Adrenal gland (tissue), 12 donors: Measurements from ENCODE around the gene MARK1. TPM values are rescaled to one million over a fixed set of nuclear protein-coding genes. Genes with fewer than 3 reads are reported as not detected.
A peak's percentile ranks its signal among the peaks of the same experiment; 100 is the strongest.

ENCODE experiments used
- DNase-seq, 7 donors: peaks; one replicate each; pipeline ENCODE4 v3.0.0-alpha.2; 2019 to 2020
- H3K27ac ChIP-seq, 5 donors: fragments of 200-600 bp; sonication (generic) in 4 of 5; 1 replicate in 3 of 5; 2 replicates in 2 of 5; pipeline versions ENCODE4 v1.5.1 to v1.8.0; 2016 to 2020; ENCODE audit warnings: mild to moderate bottlenecking in 1 of 5
- H3K27me3 ChIP-seq: fragments of 200-600 bp; 2 replicates; pipeline ENCODE4 v1.8.0; 2021
- H3K36me3 ChIP-seq, 2 donors: fragments of 200-600 bp; replicated peaks in 1 of 2; 1 replicate in 1 of 2; 2 replicates in 1 of 2; pipeline versions ENCODE4 v1.5.1 to v1.8.0; 2018 to 2022
- H3K4me1 ChIP-seq, 2 donors: fragments of 200-600 bp; replicated peaks in 1 of 2; 1 replicate in 1 of 2; 2 replicates in 1 of 2; pipeline versions ENCODE4 v1.5.1 to v1.8.0; 2018 to 2021
- H3K4me3 ChIP-seq, 4 donors: fragments of 200-600 bp; sonication (generic) in 3 of 4; one replicate each; pipeline ENCODE4 v1.5.1; 2016 to 2018
- H3K9me3 ChIP-seq, 3 donors: fragments of 200-600 bp; sonication (generic) in 1 of 3; replicated peaks in 1 of 3; 1 replicate in 2 of 3; 2 replicates in 1 of 3; pipeline versions ENCODE4 v1.5.1 to v1.8.0; 2016 to 2021
- CTCF ChIP-seq, 6 experiments: fragments of 450-650 bp in 4 of 6; fragments of 200-600 bp in 2 of 6; sonication (generic) in 1 of 6; IDR thresholded peaks; 1 replicate in 5 of 6; 2 replicates in 1 of 6; pipeline versions ENCODE4 v1.5.1 to v1.8.0; 2016 to 2021; ENCODE audit warnings: antibody characterized with exemption in 6 of 6, mild to moderate bottlenecking in 2 of 6, moderate library complexity in 1 of 6
- POLR2A ChIP-seq, 2 donors: fragments of 450-650 bp; IDR thresholded peaks; one replicate each; pipeline ENCODE4 v1.6.1; 2017; ENCODE audit warnings: antibody characterized with exemption in 2 of 2, mild to moderate bottlenecking in 2 of 2, moderate library complexity in 1 of 2
- WGBS, 4 donors: extraction: QIAGEN DNeasy Blood & Tissue Kit in 2 of 4; methylation state at CpG; one replicate each; pipeline versions ENCODE4 v1.1.5 to v1.1.7; 2013 to 2017; 5-methylcytosine and 5-hydroxymethylcytosine counted together
- intact Hi-C, 2 donors: fragments of 100-400 bp; cut with DNase I; formaldehyde crosslinking; loops; one replicate each; pipeline versions ENCODE4 v1.14.1 to v1.15.0; 2022 to 2023
- polyA plus RNA-seq, 3 donors: library from polyadenylated mRNA; stranded (reverse); fragments of 200-250 nt in 2 of 3; fragments of 350-450 nt in 1 of 3; fragmentation: Illumina TruSeq in 1 of 3; extraction: RNeasy Lipid Tissue Mini Kit (QIAGEN cat#74804) in 1 of 3; gene quantifications; one replicate each; pipeline ENCODE4 v1.2.3, GENCODE V29; 2013 to 2014
- total RNA-seq, 9 donors: library from RNA; depleted of rRNA in 4 of 9; stranded (reverse); fragments of >200 nt in 4 of 9; fragments of 120-200 nt in 1 of 9; fragmentation: NEBNext Ultra II Directional in 1 of 9; extraction: Animal tissue kit (Norgen Biotek cat#: 25700) in 1 of 9; gene quantifications; one replicate each; pipeline versions ENCODE4 v1.1.0 to v1.2.4, GENCODE V29; 2013 to 2023
- donor health status: healthy with polysubstance abuse.
- donor health status: Bipolar disorder and iron deficiency.
- donor health status: DM: yes; HTN: yes; CAD: no.
- donor health status: DM: no; HTN: no; CAD: no.
- donor health status: DM: no; HTN: no; CAD: no.
- donor health status: DM: yes; HTN: yes; CAD: no.

The MARK1 gene
- total and polyA plus RNA-seq, 12 donors = 1.7 to 9.1 (median 3.9) TPM

- H3K4me1 ChIP-seq = peaks cover 0 to 11% of the 10 kb centered on the region in 2 donors
- H3K27me3 ChIP-seq = no peaks in the 10 kb centered on the region
- no peaks in the 10 kb centered on the region for H3K36me3 ChIP-seq
- peak overlapping the region in 2 of 5 donors; percentile 42 to 62 for H3K27ac ChIP-seq
- no peak for TF ChIP-seq CTCF (IDR thresholded peaks at IDR 0.05)
- peak in 1 of 2 donors; percentile 41 for TF ChIP-seq POLR2A (IDR thresholded peaks at IDR 0.05)
- no peaks in the 10 kb centered on the region for H3K9me3 ChIP-seq
- intact Hi-C loops = no loop called here
- H3K4me3 ChIP-seq = peak overlapping the region in 2 of 4 donors; percentile 67 to 87
- DNase-seq = peak in 6 of 7 donors; percentile 16 to 62 (median 26)
- 1 to 3% (median 3%) methylated on average over 8 to 23 of the region's 23 CpGs for WGBS, 4 donors
These were observed 543 bp upstream of the MARK1 start for GRCh38 chr1:220527279-220527907.

GRCh38 chr1:220528679-220529501 lies 954 bp downstream of the MARK1 start:
- intact Hi-C loops = no loop called here
- no peaks in the 10 kb centered on the region for H3K27me3 ChIP-seq
- DNase-seq = peak in 6 of 7 donors; percentile 18 to 57 (median 28)
- TF ChIP-seq POLR2A (IDR thresholded peaks at IDR 0.05) (no peak), CTCF (IDR thresholded peaks at IDR 0.05) (no peak)
- 1 to 2% (median 2%) methylated on average over 15 to 55 of the region's 55 CpGs for WGBS, 4 donors
- H3K4me1 ChIP-seq = peaks cover 0 to 11% of the 10 kb centered on the region in 2 donors
- peak overlapping the region in 3 of 5 donors; percentile 54 to 85 (median 80) for H3K27ac ChIP-seq
- no peaks in the 10 kb centered on the region for H3K9me3 ChIP-seq
- H3K36me3 ChIP-seq = no peaks in the 10 kb centered on the region
- H3K4me3 ChIP-seq = peak overlapping the region in 3 of 4 donors; percentile 41 to 87 (median 67)

- TF ChIP-seq POLR2A (IDR thresholded peaks at IDR 0.05) = no peak
- 45 to 51% (median 50%) methylated on average over 6 of the region's 6 CpGs for WGBS, 4 donors
- Histone ChIP-seq H3K27me3 (no peaks in the 10 kb centered on the region), H3K4me3 (peak overlapping the region in 2 of 4 donors; percentile 67 to 87), H3K36me3 (no peaks in the 10 kb centered on the region), H3K9me3 (no peaks in the 10 kb centered on the region), H3K27ac (peak overlapping the region in 2 of 5 donors; percentile 80 to 85), H3K4me1 (peaks cover 0 to 11% of the 10 kb centered on the region in 2 donors)
- intact Hi-C loops = no loop called here
- DNase-seq = no peak
These were observed 1.6 kb downstream of the MARK1 start for GRCh38 chr1:220529521-220530020.

- Histone ChIP-seq H3K9me3 (no peaks in the 10 kb centered on the region), H3K27ac (no peak overlapping the region), H3K36me3 (no peaks in the 10 kb centered on the region), H3K4me1 (peaks cover 0 to 5% of the 10 kb centered on the region in 2 donors), H3K27me3 (no peaks in the 10 kb centered on the region), H3K4me3 (no peak overlapping the region)
- 88 to 98% (median 92%) methylated on average over 2 of the region's 2 CpGs for WGBS, 4 donors
- no peak for DNase-seq
- no peak for TF ChIP-seq POLR2A (IDR thresholded peaks at IDR 0.05)
- no peak for TF ChIP-seq CTCF (IDR thresholded peaks at IDR 0.05)
- intact Hi-C loops = no loop called here
These were observed 5.7 kb downstream of the MARK1 start for GRCh38 chr1:220533504-220534109.
